HG03139 (cell line): ENCODE data around the gene CXCL11.
"Not testable (repeated sequence)": the region's sequence is repeated elsewhere in the genome, so short reads cannot be mapped to it uniquely, and the experiment has no call there.

Source experiments
- ATAC-seq: cut with Tn5 transposase; IDR thresholded peaks from one replicate; pipeline ENCODE4 v1.9.1; 2021; ENCODE audit not compliant: unreplicated experiment

CXCL11 gene

DNA sequence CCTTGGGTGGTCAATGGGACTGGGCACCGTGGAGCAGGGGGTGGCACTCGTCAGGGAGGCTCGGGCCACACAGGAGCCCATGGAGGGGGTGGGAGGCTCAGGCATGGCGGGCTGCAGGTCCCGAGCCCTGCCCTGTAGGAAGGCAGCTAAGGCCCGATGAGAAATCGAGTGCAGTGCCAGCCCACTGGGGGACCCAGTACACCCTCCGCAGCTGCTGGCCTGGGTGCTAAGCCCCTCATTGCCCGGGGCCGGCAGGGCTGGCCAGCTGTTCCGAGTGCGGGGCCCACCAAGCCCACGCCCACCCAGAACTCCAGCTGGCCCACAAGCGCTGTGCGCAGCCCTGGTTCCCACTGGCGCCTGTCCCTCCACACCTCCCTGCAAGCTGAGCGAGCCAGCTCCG is 7.4 kb upstream of the CXCL11 start:
- not testable (repeated sequence) for ATAC-seq

GRCh38 chr4:76042241-76042998 is 6.5 kb upstream of the CXCL11 start:
- not testable (repeated sequence) for ATAC-seq

GRCh38 chr4:76036855-76037254 is 985 bp upstream of the CXCL11 start:
- no peak for ATAC-seq

- no peak for ATAC-seq
Observed at GRCh38 chr4:76035141-76035540, 729 bp downstream of the CXCL11 start.

GRCh38 chr4:76029300-76029699 is 6.6 kb downstream of the CXCL11 start:
- no peak for ATAC-seq

GRCh38 chr4:76028350-76028765 is 7.5 kb downstream of the CXCL11 start:
- ATAC-seq, result no peak

GRCh38 chr4:76024065-76024464 is 11.8 kb downstream of the CXCL11 start:
- ATAC-seq, result no peak

DNA sequence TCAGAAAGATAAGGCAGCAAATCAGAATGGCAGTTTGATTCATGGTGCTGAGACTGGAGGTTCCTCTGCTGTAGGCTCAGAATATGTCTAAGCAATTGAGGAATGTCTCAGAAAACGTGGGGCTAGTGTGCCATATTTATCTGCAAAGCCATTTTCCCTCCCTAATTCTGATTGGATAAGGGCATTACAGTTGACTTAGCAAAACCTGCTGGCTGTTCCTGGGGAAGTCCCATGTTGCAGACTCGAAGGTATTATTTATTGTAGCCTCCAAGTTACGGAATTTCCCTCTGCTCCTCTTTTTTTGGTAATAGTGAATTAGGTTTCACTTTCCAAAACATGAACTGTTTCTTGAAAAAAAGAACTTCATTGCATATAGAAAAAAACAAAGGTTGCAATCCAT is 12.5 kb downstream of the CXCL11 start, which contains the start of gene CXCL10:
Gene CXCL10, minus strand, starts transcription at position 109 of the 400 bp plus-strand sequence. Its CDS starts 66 bp downstream, at position 43.
- no peak for ATAC-seq

GRCh38 chr4:76022677-76023076 is 13.2 kb downstream of the CXCL11 start:
- ATAC-seq, result no peak

- no peak for ATAC-seq
Observed at GRCh38 chr4:76022031-76022430, 13.8 kb downstream of the CXCL11 start.

GRCh38 chr4:76017056-76017686 is 18.7 kb downstream of the CXCL11 start:
- ATAC-seq, result no peak

- ATAC-seq, result peak; percentile 65
Observed at GRCh38 chr4:76016393-76016792, 19.5 kb downstream of the CXCL11 start.

GRCh38 chr4:76013540-76013939 is 22.3 kb downstream of the CXCL11 start:
- ATAC-seq, result no peak

GRCh38 chr4:76012388-76012801 is 23.5 kb downstream of the CXCL11 start:
- ATAC-seq, result no peak

GRCh38 chr4:76011700-76012387 is 24.0 kb downstream of the CXCL11 start:
- peak; percentile 37 for ATAC-seq

DNA sequence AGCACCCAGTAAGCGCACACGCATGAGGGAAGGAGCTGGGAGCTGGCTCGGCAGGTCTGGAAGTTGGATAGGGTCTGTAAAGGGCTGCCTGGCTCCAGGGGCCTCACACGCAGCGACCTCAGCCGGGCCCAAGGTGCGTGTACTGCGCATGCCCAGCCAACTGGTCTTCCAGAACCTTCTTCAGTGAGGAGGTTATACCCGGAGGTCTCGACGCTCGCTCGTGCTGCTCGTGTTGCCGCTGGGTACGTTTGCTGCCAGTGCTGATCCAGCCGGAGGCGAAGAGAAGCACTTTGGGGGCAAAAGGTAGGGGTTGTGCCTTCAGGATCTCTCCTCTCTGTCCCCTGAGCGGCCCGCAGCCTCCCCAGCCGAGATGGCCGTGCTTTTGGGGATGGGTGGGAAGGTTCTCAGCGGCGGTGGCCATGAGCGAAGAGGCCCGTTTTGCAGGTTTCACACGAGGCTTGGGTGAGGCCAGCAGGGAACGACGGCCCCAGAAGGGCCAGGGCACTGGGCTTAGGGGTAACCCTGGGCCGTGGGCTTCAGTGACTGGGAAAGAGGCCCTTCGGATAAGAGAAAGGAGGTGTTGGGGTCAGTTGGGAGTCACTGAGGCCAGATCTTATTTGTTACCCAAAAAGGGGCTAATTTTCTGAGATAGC is 24.7 kb downstream of the CXCL11 start:
- ATAC-seq, result no peak

GRCh38 chr4:76010576-76010975 is 25.3 kb downstream of the CXCL11 start:
- no peak for ATAC-seq

DNA sequence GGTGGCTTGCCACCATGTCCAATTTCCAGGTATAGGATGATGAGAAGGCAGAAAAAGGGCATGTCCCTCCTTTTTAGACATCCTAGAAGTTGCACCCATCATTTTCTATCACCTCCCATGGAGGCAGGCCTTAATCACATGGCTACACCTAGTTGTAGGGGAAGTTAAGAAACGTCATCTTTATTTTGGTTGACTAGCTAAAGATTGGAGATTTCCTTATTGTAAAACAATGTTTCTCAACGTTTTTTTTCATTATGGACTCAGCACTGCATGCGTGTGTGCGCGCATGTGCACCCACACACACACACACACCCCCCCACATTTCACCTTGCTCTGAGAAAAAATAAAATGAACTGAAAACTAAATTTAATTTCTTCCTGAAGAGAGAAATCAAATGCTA is 26.6 kb downstream of the CXCL11 start:
- no peak for ATAC-seq

DNA sequence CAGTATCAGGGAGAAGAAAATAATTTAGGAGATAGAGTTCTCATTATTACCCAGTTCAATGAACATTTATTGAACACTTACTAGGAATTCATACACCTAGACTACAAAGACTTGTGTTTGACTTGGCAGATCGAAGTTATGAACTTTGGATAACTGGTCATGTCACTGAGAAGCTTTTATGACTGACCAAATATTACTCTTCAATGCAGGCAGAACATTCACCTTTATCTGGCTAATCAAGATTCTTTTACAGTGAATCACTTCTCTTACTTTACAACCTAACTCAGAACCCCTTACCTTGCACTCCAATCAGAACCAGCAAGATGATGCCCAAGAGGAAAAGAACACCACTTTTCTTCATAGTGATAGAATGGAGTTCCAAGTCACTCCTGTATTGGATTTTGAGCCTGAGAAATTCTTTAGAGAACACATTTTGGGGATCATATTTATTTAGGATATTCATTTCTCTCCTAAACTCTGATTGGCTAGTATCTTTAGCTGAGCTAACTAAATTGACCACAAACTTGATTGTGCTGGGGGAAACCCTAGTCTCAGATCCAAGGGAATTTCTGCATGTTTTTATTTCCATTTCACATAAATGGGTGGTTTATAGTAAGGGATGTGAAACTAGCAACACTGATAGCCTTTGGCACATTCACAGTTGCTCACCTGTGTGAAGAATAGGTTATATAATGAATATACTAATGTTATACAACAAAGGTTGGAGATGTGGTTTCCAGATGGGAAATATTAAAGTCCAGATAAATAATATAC is 28.6 kb downstream of the CXCL11 start, which contains the start of gene CXCL9:
Gene CXCL9, minus strand, starts transcription at position 421 of the 774 bp plus-strand sequence. Its CDS starts 60 bp downstream, at position 361.
- ATAC-seq, result no peak

DNA sequence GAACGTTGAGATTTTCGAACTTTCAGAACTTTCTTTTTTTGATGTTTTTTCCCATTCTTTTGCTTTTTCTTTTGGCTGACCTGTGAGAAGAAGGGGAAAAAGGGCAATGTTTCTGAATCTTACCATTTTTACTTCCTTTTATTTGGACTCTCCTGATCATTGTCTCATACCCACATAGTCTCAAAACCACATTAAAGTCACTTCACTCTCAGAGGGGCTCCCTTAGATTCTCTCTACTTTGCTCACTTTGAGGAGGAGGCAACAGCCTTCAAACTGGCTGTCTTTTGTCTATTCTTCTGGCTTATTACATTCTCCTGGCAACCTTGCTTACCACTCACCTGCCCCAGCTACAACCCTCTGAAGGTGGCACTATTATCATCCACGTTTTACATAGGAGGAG is 32.2 kb downstream of the CXCL11 start:
- no peak for ATAC-seq
